GM06990 (cell line): ENCODE data around the gene YARS1.

Experiments used
- DNase-seq: peaks from one replicate; pipeline ENCODE4 v3.0.0-alpha.2; 2011; ENCODE audit not compliant: insufficient read length; ENCODE audit errors: extremely low read depth
- H3K27me3 ChIP-seq: replicated peaks from 2 replicates; pipeline ENCODE4 v1.6.0; 2011; ENCODE audit warnings: low read length; ENCODE audit not compliant: control insufficient read depth, insufficient read depth
- H3K36me3 ChIP-seq: 2 replicates; pipeline ENCODE4 v1.5.1; 2011; ENCODE audit warnings: low read length; ENCODE audit not compliant: control insufficient read depth, insufficient read depth
- H3K4me3 ChIP-seq: replicated peaks from 2 replicates; pipeline ENCODE4 v1.5.1; 2011; ENCODE audit warnings: low read depth, mild to moderate bottlenecking, control low read depth, low read length
- TF ChIP-seq, protein P1 (sequence below): IDR thresholded peaks from 2 replicates; pipeline ENCODE4 v1.5.1; 2011; ENCODE audit warnings: low read length, control low read depth, mild to moderate bottlenecking, inconsistent platforms; ENCODE audit not compliant: insufficient read depth, poor library complexity, severe bottlenecking

Gene YARS1

DNA sequence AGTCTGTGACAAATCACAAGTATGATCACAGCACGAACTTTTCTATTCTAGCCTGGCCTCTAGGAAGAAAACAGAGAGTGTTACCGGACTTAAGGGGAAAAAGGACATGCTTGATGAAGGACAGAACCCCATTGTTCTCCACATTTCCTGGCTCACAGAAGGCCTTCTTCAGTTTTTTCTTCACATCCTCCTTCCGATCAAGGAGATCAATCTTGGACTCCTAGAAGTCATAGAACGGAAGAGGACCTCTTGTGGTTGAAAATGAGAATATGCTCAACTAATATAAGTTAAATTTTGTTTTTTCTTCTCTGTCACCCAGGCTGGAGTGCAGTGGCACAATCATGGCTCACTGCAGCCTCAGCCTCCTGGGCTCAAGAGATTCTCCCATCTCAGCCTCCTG lies 30.3 kb downstream of the YARS1 start:
- Histone ChIP-seq H3K4me3 (no peak overlapping the region), H3K36me3 (peaks cover 16% of the 10 kb centered on the region), H3K27me3 (no peaks in the 10 kb centered on the region)
- TF ChIP-seq, protein P1, sequence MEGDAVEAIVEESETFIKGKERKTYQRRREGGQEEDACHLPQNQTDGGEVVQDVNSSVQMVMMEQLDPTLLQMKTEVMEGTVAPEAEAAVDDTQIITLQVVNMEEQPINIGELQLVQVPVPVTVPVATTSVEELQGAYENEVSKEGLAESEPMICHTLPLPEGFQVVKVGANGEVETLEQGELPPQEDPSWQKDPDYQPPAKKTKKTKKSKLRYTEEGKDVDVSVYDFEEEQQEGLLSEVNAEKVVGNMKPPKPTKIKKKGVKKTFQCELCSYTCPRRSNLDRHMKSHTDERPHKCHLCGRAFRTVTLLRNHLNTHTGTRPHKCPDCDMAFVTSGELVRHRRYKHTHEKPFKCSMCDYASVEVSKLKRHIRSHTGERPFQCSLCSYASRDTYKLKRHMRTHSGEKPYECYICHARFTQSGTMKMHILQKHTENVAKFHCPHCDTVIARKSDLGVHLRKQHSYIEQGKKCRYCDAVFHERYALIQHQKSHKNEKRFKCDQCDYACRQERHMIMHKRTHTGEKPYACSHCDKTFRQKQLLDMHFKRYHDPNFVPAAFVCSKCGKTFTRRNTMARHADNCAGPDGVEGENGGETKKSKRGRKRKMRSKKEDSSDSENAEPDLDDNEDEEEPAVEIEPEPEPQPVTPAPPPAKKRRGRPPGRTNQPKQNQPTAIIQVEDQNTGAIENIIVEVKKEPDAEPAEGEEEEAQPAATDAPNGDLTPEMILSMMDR = peak; percentile 32
- no peak for DNase-seq

- TF ChIP-seq, protein P1 = no peak
- no peak overlapping the region for H3K4me3 ChIP-seq
- no peaks in the 10 kb centered on the region for H3K27me3 ChIP-seq
- DNase-seq = no peak
- peaks cover 25% of the 10 kb centered on the region for H3K36me3 ChIP-seq
Observed at GRCh38 chr1:32784817-32785216, 32.3 kb downstream of the YARS1 start.

DNA sequence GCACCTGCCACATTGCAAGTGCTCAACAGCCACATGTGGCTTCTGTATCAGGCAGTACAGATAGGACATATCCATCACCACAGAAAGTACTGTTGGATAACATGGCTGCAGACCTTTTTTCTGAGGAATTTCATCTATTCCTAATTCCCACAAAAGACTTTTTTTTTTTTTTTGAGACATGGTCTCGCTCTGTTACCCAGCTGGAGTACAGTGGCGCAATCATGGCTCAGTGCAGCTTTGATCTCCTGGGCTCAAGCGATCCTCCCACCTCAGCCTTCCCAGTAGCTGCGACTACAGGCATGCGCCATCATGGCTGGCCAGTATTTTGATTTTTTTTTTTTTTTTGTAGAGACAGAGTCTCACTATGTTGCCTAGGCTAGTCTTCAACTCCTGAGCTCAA lies 33.3 kb downstream of the YARS1 start:
- H3K27me3 ChIP-seq = no peaks in the 10 kb centered on the region
- H3K4me3 ChIP-seq = no peak overlapping the region
- TF ChIP-seq, protein P1 = no peak
- H3K36me3 ChIP-seq = peaks cover 29% of the 10 kb centered on the region
- DNase-seq = no peak

DNA sequence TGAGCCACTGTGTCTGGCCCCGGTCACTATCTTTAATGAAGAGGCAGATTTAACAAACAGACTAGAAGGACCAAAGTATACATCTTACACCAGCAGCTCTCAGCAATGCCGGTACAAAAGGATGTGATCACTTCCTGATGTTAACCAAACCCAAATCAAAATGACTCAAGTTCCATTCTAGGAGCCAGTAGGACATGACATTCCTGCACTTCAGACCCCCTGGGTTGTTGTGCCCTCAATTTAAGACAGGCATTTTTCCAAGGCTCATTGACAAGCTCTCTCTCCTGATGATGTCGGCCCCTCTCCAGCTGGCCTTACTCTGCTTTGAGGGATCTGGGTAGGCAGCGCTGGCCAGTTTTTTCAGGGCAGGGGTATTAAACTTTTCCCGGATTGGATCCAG lies 35.1 kb downstream of the YARS1 start:
- TF ChIP-seq, protein P1 = no peak
- Histone ChIP-seq H3K4me3 (no peak overlapping the region), H3K36me3 (peaks cover 25% of the 10 kb centered on the region), H3K27me3 (no peaks in the 10 kb centered on the region)
- no peak for DNase-seq

DNA sequence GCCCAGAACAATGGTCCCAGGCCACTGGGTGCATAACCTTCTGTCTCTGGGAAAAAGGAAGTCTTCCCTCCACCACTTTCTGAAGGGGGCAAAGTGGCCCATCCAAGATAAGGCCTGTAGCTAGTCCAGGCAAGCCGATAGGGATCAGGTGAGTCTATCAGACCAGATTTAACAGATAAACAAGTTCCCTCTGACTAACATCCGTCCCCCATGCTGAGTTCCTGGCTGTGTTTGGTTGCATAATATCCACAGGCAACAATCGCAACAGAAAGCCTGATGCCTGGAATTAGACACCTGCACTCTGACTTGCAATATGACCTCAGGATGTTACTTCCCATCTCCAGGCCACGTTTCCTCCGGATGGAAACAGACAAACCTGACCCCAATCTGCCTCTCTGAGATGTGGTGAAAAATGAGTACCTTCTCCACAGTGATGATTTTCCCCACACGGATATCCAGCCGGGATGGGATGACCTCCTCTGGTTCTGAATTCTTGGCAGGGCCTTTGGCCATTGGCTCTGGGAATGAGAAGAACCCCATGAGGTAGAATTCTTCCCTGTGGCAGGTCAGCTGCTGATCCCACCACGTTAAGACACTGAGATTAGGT lies 36.4 kb downstream of the YARS1 start:
- TF ChIP-seq, protein P1 = no peak
- no peak for DNase-seq
- peaks cover 24% of the 10 kb centered on the region for H3K36me3 ChIP-seq

GRCh38 chr1:32780005-32780404 lies 37.2 kb downstream of the YARS1 start:
- TF ChIP-seq, protein P1 = no peak
- peaks cover 32% of the 10 kb centered on the region for H3K36me3 ChIP-seq
- H3K27me3 ChIP-seq = no peaks in the 10 kb centered on the region
- no peak overlapping the region for H3K4me3 ChIP-seq
- no peak for DNase-seq

More for the DNA sequence above, 36.4 kb downstream of the YARS1 start:
- no peak overlapping the region for H3K4me3 ChIP-seq
- no peaks in the 10 kb centered on the region for H3K27me3 ChIP-seq
